NCI-H1417 (cell line): ENCODE results near the gene GGT6.

Experiments
- DNase-seq, 3 experiments: peaks; one replicate each; lab custom pipeline; 2025; lab: John Stamatoyannopoulos, UW

GGT6 gene

GRCh38 chr17:4553669-4554068, 6.7 kb downstream of the GGT6 start:
- no peak for DNase-seq

GRCh38 chr17:4551796-4552525, 8.4 kb downstream of the GGT6 start:
- DNase-seq: no peak

DNA sequence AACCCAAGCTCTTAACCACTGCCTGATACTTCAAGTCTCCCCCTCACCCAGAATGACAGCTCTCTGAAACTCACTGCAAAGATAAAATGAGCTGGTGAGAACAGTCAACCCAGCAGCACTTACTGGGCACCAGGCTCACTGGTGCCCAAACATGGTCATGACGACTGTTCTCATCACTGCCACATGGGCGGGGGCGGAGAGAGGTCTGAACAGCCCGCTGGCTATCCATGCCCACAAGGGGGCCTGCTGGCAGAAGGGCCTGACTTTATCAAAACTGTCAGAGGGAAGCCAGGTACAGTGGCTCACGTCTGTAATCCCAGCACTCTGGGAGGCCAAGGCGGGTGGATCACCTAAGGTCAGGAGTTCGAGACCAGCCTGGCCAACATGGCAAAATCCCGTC, 9.2 kb downstream of the GGT6 start:
- DNase-seq: no peak

- no peak for DNase-seq
Measured at GRCh38 chr17:4550534-4551039, 9.8 kb downstream of the GGT6 start.

GRCh38 chr17:4549781-4550533, 10.4 kb downstream of the GGT6 start:
- DNase-seq: no peak

DNA sequence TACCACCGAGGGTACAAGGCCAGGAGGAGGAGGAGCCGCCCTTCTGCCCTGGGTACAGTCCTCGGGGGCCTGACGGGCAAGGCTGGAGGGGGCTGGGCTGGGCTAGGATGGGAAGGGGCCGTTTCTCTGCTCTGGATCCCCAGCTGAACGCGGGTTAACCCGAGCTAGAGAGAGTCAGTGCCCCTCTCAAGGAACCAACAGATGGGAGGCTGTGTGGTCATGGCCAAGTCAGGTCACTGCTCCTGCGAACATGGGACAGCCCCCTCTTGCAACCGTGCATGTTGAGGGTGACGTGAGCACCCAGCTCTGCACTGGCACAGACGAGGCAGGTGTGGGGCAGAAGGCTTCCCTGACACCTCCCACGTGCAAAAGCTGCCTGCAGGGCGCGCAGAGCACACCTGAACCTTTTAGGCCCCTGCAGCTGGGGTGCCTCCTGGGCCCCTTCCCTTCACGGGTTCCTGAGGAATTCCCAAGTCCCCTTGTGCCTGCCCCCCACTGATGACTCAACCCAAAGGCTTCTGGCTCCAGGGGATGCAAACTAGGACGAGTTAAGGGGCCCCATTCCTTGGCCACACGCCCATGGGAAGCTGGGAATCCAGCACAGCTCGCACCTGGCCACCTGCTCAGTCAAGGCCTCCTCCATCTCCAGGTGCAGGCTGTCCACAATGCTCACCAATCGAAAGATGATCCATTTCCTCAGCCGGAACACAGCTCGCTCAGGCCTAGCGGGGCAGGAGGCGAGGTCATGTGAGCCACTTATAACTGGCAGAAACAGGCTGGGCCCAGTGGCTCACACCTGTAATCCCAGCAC, 11.5 kb downstream of the GGT6 start:
- DNase-seq: no peak

- no peak for DNase-seq
Measured at GRCh38 chr17:4548061-4548461, 12.3 kb downstream of the GGT6 start.

GRCh38 chr17:4547118-4547906, 13.1 kb downstream of the GGT6 start:
- DNase-seq: no peak

DNA sequence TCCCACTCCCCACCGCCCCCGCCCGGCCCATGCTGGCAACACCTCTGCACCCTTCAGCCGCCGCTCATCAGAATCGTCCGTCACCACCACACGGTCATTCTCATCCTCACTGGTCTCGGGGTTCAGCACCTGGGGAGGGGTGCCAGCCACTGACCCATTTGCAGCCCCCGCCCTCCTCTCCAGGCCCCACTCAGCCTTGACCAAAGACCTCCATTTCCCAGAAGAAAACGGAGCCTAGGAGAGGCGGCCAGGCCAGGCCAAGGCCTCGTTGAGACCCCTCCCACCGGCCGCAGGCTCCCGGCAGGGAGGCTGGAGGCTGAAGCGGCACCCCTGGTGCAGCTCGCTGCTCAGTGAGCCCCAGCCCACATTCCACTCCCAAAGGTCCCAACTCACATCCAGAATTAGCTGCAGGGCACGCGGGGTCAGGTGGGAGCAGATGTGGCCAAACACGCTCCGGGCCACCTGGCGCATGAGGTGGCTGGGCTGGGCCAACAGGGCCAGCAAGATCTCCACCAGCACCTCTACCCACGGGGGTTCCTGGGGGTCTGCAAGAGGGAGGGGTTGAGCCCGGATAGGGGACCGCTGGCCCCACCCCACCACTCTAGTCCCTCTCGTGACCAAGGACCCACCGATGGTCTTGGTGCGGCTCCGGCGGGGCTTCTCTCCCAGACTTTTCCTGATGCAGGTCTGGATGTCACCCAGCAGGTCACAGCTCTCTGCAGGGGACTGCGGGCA, 15.0 kb downstream of the GGT6 start:
- no peak for DNase-seq

GRCh38 chr17:4544951-4545216, 15.5 kb downstream of the GGT6 start:
- no peak for DNase-seq

GRCh38 chr17:4544135-4544950, 16.0 kb downstream of the GGT6 start:
- no peak for DNase-seq

DNA sequence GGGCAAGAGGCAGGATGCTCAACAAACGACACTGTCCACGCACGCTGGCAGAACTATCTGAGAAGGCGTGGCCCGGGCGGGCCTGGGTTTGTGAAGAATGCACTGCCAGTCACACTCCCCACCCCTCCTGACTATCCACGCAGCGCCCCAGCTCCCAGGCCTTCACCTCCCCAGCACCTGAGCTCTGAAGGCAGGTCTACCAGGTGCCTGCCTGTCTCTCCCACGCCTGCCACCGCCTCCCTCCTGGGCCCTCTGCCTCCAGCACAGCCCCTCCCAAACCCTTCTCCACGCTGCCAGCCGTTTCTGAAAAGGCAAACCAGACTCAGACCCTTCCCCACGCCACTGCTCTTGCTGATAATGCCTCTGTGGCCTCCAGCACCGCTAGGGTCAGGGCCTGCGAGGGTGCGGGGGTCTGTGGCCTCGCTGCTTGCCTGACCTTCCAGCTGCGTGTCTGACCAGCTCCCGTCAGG, 16.8 kb downstream of the GGT6 start:
- DNase-seq: no peak

GRCh38 chr17:4542726-4543191, 17.6 kb downstream of the GGT6 start:
- DNase-seq: no peak

DNA sequence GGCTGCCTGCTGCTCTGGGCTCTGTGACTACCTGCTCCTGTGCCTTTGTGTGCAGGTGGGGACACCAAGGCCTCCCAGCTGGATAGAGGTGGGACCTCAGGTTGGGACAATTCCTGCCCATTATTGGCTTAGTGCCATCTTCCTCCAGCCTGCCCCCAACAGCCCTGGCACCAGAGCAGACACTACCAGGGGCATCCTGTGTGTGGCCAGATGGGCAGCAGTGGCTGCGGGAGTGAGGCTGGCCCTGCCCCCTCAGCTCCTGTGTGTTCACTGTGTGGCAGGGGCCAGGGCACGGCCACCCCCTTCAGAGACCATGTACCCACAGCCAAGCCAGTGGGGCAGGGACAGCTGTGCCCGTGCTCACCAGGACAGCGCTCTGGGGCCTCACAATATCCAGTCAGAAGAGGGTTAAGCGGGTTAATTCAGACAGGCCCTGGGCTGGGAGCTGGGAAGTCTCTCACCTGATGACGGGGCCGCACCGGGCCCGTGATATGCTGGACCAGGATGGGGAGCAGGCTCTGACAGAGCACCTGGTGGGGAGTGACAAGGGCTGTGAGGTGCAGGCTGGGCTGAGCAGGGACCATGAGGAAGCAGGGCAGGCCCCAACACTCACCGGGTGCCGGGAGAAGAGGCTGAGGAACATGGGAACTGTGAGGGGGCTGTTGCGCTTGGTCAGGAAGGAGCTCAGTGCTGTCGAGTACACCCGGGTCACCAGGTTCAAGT, 18.2 kb downstream of the GGT6 start:
- no peak for DNase-seq

GRCh38 chr17:4541328-4542002, 18.9 kb downstream of the GGT6 start:
- no peak for DNase-seq

GRCh38 chr17:4540687-4541327, 19.6 kb downstream of the GGT6 start:
- no peak for DNase-seq

- DNase-seq: no peak
Measured at GRCh38 chr17:4540224-4540651, 20.1 kb downstream of the GGT6 start.

GRCh38 chr17:4539576-4540223, 20.7 kb downstream of the GGT6 start:
- DNase-seq: no peak
